ENCODE data around the gene ZBTB17. TPM values are rescaled to one million over a fixed set of nuclear protein-coding genes. Genes with fewer than 3 reads are reported as not detected.

Gene ZBTB17
- total RNA-seq, 1 donor from 2014 or later = 68.8 TPM

- H3K27me3 Mint-ChIP-seq (ENCODE audit: insufficient read depth) = no peaks in the 10 kb centered on the region
- H3K4me1 Mint-ChIP-seq (ENCODE audit: low read depth) = peaks cover 27% of the 10 kb centered on the region
- H3K36me3 Mint-ChIP-seq (ENCODE audit: low read depth) = peaks cover 37% of the 10 kb centered on the region
- intact Hi-C loops (cut with micrococcal nuclease) = no loop called here
- no peaks in the 10 kb centered on the region for H3K9me3 Mint-ChIP-seq
- DNase-seq (ENCODE audit: low spot score) = no peak
- H3K27ac Mint-ChIP-seq = no peak overlapping the region
- no peak overlapping the region for H3K4me3 Mint-ChIP-seq
Measured at GRCh38 chr1:15944308-15945010, 31.4 kb downstream of the ZBTB17 start.

GRCh38 chr1:15943992-15944307 lies 32.0 kb downstream of the ZBTB17 start:
- H3K36me3 Mint-ChIP-seq (ENCODE audit: low read depth) = peaks cover 37% of the 10 kb centered on the region
- intact Hi-C loops (cut with micrococcal nuclease) = no loop called here
- H3K27me3 Mint-ChIP-seq (ENCODE audit: insufficient read depth) = no peaks in the 10 kb centered on the region
- no peak overlapping the region for H3K27ac Mint-ChIP-seq
- DNase-seq (ENCODE audit: low spot score) = no peak
- H3K9me3 Mint-ChIP-seq = no peaks in the 10 kb centered on the region
- no peak overlapping the region for H3K4me3 Mint-ChIP-seq
- H3K4me1 Mint-ChIP-seq (ENCODE audit: low read depth) = peaks cover 22% of the 10 kb centered on the region

GRCh38 chr1:15943328-15943991 lies 32.4 kb downstream of the ZBTB17 start:
- peaks cover 35% of the 10 kb centered on the region for H3K36me3 Mint-ChIP-seq (ENCODE audit: low read depth)
- peaks cover 17% of the 10 kb centered on the region for H3K4me1 Mint-ChIP-seq (ENCODE audit: low read depth)
- intact Hi-C loops (cut with micrococcal nuclease) = no loop called here
- no peaks in the 10 kb centered on the region for H3K9me3 Mint-ChIP-seq
- H3K4me3 Mint-ChIP-seq = no peak overlapping the region
- DNase-seq (ENCODE audit: low spot score) = no peak
- no peaks in the 10 kb centered on the region for H3K27me3 Mint-ChIP-seq (ENCODE audit: insufficient read depth)
- no peak overlapping the region for H3K27ac Mint-ChIP-seq

- peaks cover 29% of the 10 kb centered on the region for H3K36me3 Mint-ChIP-seq (ENCODE audit: low read depth)
- H3K27me3 Mint-ChIP-seq (ENCODE audit: insufficient read depth) = no peaks in the 10 kb centered on the region
- no peak overlapping the region for H3K27ac Mint-ChIP-seq
- intact Hi-C loops (cut with micrococcal nuclease) = no loop called here
- DNase-seq (ENCODE audit: low spot score) = no peak
- no peaks in the 10 kb centered on the region for H3K9me3 Mint-ChIP-seq
- H3K4me1 Mint-ChIP-seq (ENCODE audit: low read depth) = peaks cover 11% of the 10 kb centered on the region
- no peak overlapping the region for H3K4me3 Mint-ChIP-seq
Measured at GRCh38 chr1:15942661-15943327, 33.1 kb downstream of the ZBTB17 start.

GRCh38 chr1:15941899-15942660 lies 33.8 kb downstream of the ZBTB17 start:
- Mint-ChIP-seq H3K36me3 (ENCODE audit: low read depth) (peaks cover 30% of the 10 kb centered on the region), H3K27me3 (ENCODE audit: insufficient read depth) (no peaks in the 10 kb centered on the region), H3K4me3 (no peak overlapping the region), H3K9me3 (no peaks in the 10 kb centered on the region), H3K4me1 (ENCODE audit: low read depth) (peaks cover 12% of the 10 kb centered on the region), H3K27ac (peak overlapping the region; percentile 18)
- no peak for DNase-seq (ENCODE audit: low spot score)
- intact Hi-C loops (cut with micrococcal nuclease) = no loop called here

GRCh38 chr1:15941044-15941840 lies 34.7 kb downstream of the ZBTB17 start:
- peaks cover 29% of the 10 kb centered on the region for H3K36me3 Mint-ChIP-seq (ENCODE audit: low read depth)
- H3K9me3 Mint-ChIP-seq = no peaks in the 10 kb centered on the region
- intact Hi-C loops (cut with micrococcal nuclease) = no loop called here
- DNase-seq (ENCODE audit: low spot score) = no peak
- peaks cover 8% of the 10 kb centered on the region for H3K4me1 Mint-ChIP-seq (ENCODE audit: low read depth)
- no peaks in the 10 kb centered on the region for H3K27me3 Mint-ChIP-seq (ENCODE audit: insufficient read depth)
- H3K4me3 Mint-ChIP-seq = no peak overlapping the region
- no peak overlapping the region for H3K27ac Mint-ChIP-seq

- no peak for DNase-seq (ENCODE audit: low spot score)
- H3K36me3 Mint-ChIP-seq (ENCODE audit: low read depth) = peaks cover 32% of the 10 kb centered on the region
- intact Hi-C loops (cut with micrococcal nuclease) = no loop called here
- peaks cover 7% of the 10 kb centered on the region for H3K4me1 Mint-ChIP-seq (ENCODE audit: low read depth)
- no peak overlapping the region for H3K4me3 Mint-ChIP-seq
- H3K27me3 Mint-ChIP-seq (ENCODE audit: insufficient read depth) = no peaks in the 10 kb centered on the region
- peak overlapping the region; percentile 34 for H3K27ac Mint-ChIP-seq
- H3K9me3 Mint-ChIP-seq = no peaks in the 10 kb centered on the region
Measured at GRCh38 chr1:15940110-15941043, 35.5 kb downstream of the ZBTB17 start.

- intact Hi-C loops (cut with micrococcal nuclease) = no loop called here
- Mint-ChIP-seq H3K27ac (peak overlapping the region; percentile 44), H3K27me3 (ENCODE audit: insufficient read depth) (no peaks in the 10 kb centered on the region), H3K4me3 (no peak overlapping the region), H3K36me3 (ENCODE audit: low read depth) (peaks cover 42% of the 10 kb centered on the region), H3K4me1 (ENCODE audit: low read depth) (peaks cover 7% of the 10 kb centered on the region), H3K9me3 (no peaks in the 10 kb centered on the region)
- no peak for DNase-seq (ENCODE audit: low spot score)
Measured at GRCh38 chr1:15939181-15940109, 36.5 kb downstream of the ZBTB17 start.

GRCh38 chr1:15938628-15939161 lies 37.2 kb downstream of the ZBTB17 start:
- intact Hi-C loops (cut with micrococcal nuclease) = no loop called here
- no peaks in the 10 kb centered on the region for H3K27me3 Mint-ChIP-seq (ENCODE audit: insufficient read depth)
- H3K27ac Mint-ChIP-seq = no peak overlapping the region
- peaks cover 7% of the 10 kb centered on the region for H3K4me1 Mint-ChIP-seq (ENCODE audit: low read depth)
- H3K36me3 Mint-ChIP-seq (ENCODE audit: low read depth) = peaks cover 46% of the 10 kb centered on the region
- H3K9me3 Mint-ChIP-seq = no peaks in the 10 kb centered on the region
- H3K4me3 Mint-ChIP-seq = no peak overlapping the region
- DNase-seq (ENCODE audit: low spot score) = no peak

GRCh38 chr1:15937706-15938168 lies 38.2 kb downstream of the ZBTB17 start:
- Mint-ChIP-seq H3K36me3 (ENCODE audit: low read depth) (peaks cover 56% of the 10 kb centered on the region), H3K27me3 (ENCODE audit: insufficient read depth) (no peaks in the 10 kb centered on the region), H3K4me1 (ENCODE audit: low read depth) (peaks cover 7% of the 10 kb centered on the region), H3K9me3 (no peaks in the 10 kb centered on the region), H3K4me3 (no peak overlapping the region), H3K27ac (peak overlapping the region; percentile 62)
- intact Hi-C loops (cut with micrococcal nuclease) = no loop called here
- no peak for DNase-seq (ENCODE audit: low spot score)
